IPS DF 4.7 (cell line): ENCODE results near the gene OPALIN.

Source experiments
- DNase-seq: peaks from one replicate; pipeline ENCODE4 v3.0.0-alpha.2; 2013; ENCODE audit warnings: low spot score; ENCODE audit errors: extremely low read depth

OPALIN gene

GRCh38 chr10:96301616-96302015 is 57.2 kb downstream of the OPALIN start:
- no peak for DNase-seq

GRCh38 chr10:96299383-96299782 is 59.4 kb downstream of the OPALIN start:
- DNase-seq = no peak

GRCh38 chr10:96298362-96298761 is 60.4 kb downstream of the OPALIN start:
- no peak for DNase-seq

- DNase-seq = no peak
These were observed 61.3 kb downstream of the OPALIN start for GRCh38 chr10:96297486-96297885.

DNA sequence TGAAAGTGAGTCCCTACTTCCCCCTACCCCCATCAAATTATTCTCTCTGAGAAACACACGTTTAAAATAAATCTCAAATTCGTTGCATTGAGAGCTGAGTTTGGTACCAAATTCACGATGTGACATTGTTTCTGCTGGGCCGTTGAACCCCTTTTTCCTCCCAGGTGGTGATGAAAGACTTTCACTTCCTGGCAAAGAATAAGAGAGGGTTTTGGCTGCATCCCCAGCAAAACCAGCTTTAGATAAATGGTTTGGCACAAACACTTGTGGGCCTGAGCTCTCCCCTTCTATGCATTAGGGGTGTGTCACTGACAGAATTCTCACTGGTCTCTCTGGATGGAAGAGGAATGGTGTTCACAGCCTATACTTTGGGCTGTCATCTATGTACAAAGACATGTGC is 63.3 kb downstream of the OPALIN start:
- no peak for DNase-seq
